Stimulated activated CD4-positive, alpha-beta T cell treated with anti-CD3 and anti-CD28 coated beads, Interleukin-15, amount 100 ng/mL, for 1 hour (primary cell): ENCODE measurements around the gene PCBP3.

ENCODE experiments used
- DNase-seq, 2 donors: peaks; one replicate each; pipeline ENCODE4 v3.0.0-alpha.2; 2020; ENCODE audit warnings: low read depth in 1 of 2, low spot score in 1 of 2

The PCBP3 gene

GRCh38 chr21:45856906-45857305 is 213.4 kb downstream of the PCBP3 start:
- no peak for DNase-seq

DNA sequence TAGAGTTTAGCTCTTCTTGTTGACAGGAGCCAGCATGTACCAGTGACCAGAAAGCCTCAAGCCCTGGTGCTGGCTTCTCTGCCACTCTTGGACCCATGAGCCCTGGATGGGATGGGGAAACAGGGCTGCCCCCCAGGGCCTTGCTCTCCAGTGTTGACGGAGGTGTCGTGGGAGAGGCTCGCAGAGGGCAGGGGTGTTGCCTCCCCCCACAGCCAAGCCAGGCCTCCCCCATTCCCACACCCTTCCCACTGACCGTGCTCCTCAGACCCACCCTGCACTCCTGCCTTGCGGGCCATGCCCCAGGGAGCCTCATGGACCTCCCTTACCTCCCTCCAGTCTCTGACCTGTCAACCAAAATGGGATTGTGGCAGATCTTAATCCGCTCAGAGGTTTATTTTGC is 214.2 kb downstream of the PCBP3 start:
- no peak for DNase-seq

- no peak for DNase-seq
These were observed 214.7 kb downstream of the PCBP3 start for GRCh38 chr21:45858180-45858579.

GRCh38 chr21:45859041-45859761 is 215.7 kb downstream of the PCBP3 start:
- no peak for DNase-seq

DNA sequence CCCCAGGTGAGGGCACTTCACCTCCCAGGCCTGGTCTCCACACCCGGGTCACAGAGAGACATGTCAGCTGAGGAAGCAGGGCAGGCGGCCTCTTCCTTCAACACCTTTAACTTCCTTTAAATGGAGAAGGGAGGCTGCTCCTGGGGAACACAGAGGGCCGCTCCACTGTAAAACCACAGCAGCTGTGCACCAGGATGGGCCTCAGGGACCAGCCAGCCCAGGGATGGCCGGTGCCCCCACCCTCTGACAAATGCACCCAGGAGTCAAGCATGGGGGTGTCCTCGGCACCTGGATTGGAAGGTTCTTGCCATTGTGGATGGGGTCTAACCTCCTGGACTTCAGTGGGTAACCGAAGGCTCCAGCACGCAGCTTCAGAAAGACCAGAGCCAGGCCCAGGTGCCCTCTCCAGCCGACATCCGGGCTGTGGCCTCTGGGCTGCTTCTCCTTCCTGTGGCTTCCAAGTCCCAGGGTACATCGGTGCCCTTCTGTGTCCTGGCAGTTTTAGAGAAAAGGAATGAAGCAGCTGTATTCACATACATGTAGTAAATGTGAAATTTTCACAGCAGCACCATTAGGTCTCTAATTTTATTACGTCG is 216.3 kb downstream of the PCBP3 start:
- no peak for DNase-seq

GRCh38 chr21:45860493-45861155 is 217.1 kb downstream of the PCBP3 start:
- DNase-seq: no peak

DNA sequence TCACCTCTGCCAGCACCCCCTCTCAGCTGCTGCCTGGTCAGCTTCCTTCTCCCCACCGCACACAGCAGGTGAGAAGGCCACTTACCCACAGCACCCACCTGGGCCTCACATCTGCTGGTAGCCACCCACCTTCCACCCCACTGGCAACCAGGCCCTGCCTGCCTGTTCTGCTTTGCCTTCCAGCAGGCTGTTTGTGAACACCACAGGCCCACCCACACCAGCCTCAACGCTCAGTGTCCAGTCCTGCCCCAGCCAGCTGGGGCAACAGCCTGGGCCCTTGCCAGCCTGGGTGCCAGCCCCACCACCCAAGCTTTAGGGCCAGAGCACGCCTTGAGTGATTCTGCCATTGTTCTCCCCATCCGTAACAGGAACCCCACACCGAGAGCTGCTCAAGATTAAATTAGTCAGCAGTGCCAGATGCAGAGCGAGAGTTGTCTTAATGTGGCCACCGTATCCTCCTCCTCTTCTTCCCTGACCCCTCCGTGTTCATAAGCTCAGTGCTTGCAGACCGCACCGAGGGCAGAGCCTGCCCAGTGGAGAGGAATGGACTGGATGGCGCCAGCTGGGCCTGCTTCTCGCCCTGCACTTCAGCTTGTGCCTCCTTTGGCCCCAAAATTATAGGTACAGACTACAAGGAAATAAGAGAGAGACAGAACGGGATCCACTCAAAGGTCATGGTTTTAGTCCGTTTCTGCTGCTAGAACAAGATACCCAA is 217.8 kb downstream of the PCBP3 start:
- no peak for DNase-seq

GRCh38 chr21:45862543-45863207 is 219.2 kb downstream of the PCBP3 start:
- DNase-seq: no peak

DNA sequence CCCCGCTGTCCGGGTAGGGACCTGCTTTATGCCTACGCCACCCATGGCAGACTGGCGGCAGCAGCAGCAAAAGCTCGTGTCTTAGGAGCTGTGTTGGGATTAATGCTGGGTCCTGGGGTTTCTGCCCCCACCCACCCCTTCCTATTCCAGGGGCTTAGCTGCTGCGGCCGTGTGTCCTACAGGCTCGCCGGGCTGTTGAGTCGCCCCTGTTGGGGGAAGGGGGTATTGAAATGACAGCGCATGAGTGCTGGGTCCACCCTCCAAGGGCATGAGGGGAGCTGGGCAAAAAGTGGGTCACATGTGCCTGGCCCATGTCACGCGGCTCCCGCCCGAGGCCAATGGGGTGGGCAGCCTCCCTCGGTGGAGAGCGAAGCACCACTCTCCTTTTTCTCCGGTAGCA is 219.7 kb downstream of the PCBP3 start:
- no peak for DNase-seq

DNA sequence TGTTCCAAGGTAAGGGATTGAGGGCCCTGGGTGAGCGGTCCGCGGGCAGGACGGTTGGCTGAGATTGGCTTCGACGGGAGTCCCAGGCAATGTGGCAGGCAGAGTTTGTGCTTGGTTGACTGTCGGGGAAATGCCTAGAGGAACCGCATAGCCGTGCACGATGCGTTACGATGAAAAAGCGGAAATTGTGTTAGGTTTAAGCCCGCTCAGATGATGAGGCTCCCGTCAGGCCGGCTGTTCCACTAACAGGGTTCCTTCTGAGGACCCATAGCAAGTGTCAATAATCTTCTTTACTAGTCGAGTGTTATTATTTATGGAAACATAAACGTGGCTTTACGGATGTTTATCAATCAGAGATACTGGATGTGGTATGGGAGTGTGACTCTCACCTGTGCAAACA is 220.2 kb downstream of the PCBP3 start:
- DNase-seq: no peak

DNA sequence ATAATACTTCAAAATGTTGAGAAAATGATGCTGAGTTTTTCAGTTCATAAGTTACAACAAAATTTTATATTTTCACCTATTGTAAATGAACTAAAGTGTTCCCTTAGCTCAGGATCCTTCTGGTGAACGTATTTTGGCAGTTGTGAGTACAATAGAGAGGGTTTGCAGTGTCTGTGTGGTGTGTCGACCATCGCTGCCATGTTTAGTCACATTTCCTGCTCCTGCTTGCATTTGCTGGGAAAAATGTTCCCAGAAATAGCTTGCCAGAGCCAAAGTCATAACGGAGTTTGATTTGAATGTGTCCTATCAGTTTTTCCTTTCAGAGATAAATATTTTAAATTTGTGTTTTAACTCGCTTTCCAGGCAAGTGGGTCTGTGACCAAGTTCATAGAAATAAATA is 220.9 kb downstream of the PCBP3 start:
- no peak for DNase-seq

DNA sequence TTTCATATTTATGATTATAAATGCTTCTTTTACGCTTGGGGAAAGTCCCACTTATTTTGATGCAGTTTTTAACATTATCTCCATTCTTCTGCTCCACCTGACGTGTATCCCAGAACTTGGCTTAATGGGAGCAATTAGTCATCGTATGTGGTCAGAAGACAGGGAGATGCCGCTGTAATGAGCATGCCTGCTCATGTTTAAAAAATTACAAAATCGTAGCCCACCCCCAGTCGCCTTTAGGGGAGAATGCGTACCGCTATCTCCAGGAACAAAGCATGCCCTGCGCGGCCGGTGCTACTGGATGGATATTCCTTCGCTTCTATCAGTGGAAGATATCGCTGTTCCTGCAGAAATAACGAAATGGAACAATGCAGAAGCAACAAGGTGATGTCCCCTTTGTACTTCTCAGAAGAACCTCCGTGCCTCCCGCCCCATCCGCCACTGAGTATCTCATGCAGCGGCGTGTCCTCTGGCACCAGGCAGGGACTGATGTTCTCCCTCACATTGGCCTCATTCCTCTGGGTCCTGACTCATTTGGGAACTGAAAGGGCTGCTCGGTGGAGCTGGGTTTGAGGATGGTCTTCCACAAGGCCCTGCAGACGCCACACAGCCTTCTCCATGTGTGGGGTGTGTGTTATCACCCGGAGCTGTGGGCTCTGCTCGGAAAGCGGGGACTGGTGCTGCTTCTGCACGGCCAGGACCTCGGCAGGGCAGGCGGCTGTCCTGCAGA is 221.7 kb downstream of the PCBP3 start:
- no peak for DNase-seq

GRCh38 chr21:45866551-45866950 is 223.0 kb downstream of the PCBP3 start:
- no peak for DNase-seq

DNA sequence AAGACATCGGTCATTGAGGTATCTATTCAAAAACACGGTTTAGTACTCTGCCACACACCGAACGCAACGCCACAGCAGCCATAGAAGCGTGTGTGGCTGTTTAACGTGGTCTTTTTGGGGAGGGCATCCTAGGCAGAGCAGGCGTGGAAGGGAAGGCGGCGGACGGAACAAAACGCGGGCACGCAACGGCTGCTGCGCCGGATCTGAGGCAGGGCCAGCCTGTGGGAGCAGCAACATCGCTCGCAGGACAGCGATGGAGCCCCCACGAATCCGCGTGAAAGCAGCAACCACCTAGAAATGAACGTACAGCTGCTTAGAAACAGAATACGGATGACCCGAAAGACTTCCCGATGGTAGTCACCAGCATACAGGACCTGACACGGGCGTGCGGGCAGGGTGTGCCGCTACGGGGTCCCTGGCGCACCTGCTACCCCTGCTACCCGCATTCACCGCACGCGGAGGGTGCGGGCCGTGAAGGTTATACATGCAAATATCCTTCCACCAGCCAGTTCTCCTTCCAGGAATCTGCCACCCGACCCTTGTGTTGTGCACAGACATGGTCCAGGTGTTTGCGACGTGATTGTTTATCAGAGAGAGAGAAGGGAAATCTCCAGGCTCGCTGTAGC is 223.6 kb downstream of the PCBP3 start:
- DNase-seq: no peak

DNA sequence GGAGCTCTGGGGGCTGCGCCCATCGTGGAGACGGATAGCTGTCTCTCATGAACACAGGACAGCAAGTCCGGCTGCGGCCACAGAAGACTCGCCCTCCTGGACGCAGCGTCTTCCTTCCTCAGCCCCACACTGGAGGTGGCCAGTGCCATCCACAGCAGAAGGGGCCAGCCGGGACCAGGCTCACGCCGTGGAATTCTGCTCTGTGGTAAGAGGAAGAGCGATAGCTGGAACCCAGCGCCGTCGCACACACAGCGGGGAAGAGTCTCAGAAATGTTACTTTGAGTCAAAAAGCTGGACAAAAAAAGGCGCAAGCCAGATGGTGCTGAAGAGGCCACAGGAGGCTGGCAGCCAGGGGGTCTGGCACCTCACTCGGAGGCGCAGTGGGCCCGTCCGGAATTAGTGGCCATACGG is 224.2 kb downstream of the PCBP3 start:
- DNase-seq: no peak

GRCh38 chr21:45868086-45868485 is 224.6 kb downstream of the PCBP3 start:
- no peak for DNase-seq

DNA sequence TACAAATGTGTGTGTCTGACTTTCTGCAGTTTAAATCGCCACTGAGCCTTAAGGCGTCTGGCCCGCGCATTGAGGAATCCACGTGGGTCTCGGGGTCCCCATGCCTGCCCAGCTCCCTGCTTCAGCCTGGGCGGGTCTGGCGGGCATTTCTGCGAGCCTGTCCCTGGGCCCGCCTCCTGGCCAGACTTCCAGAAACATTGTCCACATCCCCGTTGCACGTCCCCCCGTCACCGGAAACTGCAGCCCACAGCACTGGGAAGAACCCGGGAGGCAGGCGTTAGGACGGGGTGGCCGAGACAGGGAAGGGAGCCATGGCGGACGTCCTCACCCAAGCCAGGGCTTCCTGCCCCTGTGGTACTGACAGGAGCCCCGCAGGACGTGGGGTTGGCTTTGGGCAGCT is 225.0 kb downstream of the PCBP3 start:
- no peak for DNase-seq

GRCh38 chr21:45869121-45870007 is 225.8 kb downstream of the PCBP3 start:
- no peak for DNase-seq

- no peak for DNase-seq
These were observed 226.9 kb downstream of the PCBP3 start for GRCh38 chr21:45870421-45870820.
